Adipocyte (in vitro differentiated cells): ENCODE measurements around the gene C1QTNF8.

Experiments used
- DNase-seq: peaks from one replicate; pipeline ENCODE4 v3.0.0-alpha.2; 2015; ENCODE audit warnings: low read depth
- H3K27me3 ChIP-seq: replicated peaks from 2 replicates; pipeline ENCODE4 v1.7.0; 2013; ENCODE audit warnings: mild to moderate bottlenecking, low read length, moderate library complexity; ENCODE audit not compliant: control insufficient read depth, insufficient read depth
- H3K36me3 ChIP-seq: 2 replicates; pipeline ENCODE4 v1.7.0; 2013; ENCODE audit warnings: low read length, mild to moderate bottlenecking, moderate library complexity; ENCODE audit not compliant: control insufficient read depth, insufficient read depth, severe bottlenecking
- H3K4me1 ChIP-seq: 2 replicates; pipeline ENCODE4 v1.7.0; 2013; ENCODE audit warnings: mild to moderate bottlenecking, low read length, moderate library complexity; ENCODE audit not compliant: control insufficient read depth, insufficient read depth
- H3K4me3 ChIP-seq: 2 replicates; pipeline ENCODE4 v1.7.0; 2013; ENCODE audit warnings: mild to moderate bottlenecking, low read length, moderate library complexity
- H3K9ac ChIP-seq: 2 replicates; pipeline ENCODE4 v1.7.0; 2013; ENCODE audit warnings: mild to moderate bottlenecking, low read length, moderate library complexity
- H3K9me3 ChIP-seq: 2 replicates; pipeline ENCODE4 v1.7.0; 2013; ENCODE audit warnings: mild to moderate bottlenecking, low read length, moderate library complexity; ENCODE audit not compliant: control insufficient read depth

C1QTNF8 gene

GRCh38 chr16:1071561-1072225 is 24.4 kb downstream of the C1QTNF8 start:
- Histone ChIP-seq H3K4me1 (no peaks in the 10 kb centered on the region), H3K4me3 (no peak overlapping the region), H3K36me3 (no peaks in the 10 kb centered on the region), H3K9ac (no peak overlapping the region), H3K9me3 (no peaks in the 10 kb centered on the region), H3K27me3 (peaks cover 51% of the 10 kb centered on the region)
- no peak for DNase-seq

DNA sequence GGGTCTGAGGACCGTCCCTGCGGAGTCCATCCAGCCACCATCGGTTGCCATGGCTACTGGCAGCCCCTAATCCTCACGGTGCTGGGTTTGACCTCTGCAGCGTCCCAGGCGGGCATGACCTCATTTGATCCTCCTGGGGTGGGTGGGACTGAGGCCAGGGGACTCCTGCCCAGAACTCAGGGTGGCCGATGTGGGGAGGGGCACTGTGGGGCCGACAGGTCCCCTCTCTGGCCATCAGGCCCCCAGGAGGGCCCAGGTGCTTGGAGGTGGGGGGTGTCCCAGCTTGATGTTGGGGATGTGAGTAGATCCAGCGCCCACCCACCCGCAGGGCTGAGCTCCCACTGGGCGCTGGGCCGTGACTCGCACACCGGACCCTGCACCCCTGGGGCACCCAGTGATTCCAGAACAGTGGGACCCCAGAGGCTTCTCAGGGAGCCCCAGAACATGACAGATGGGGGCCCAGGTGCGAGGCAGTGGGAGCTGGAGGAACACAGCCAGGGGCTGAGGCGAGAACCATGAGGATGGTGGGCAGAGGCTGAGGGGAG is 25.1 kb downstream of the C1QTNF8 start:
- Histone ChIP-seq H3K9me3 (no peaks in the 10 kb centered on the region), H3K36me3 (no peaks in the 10 kb centered on the region), H3K4me1 (no peaks in the 10 kb centered on the region), H3K4me3 (no peak overlapping the region), H3K27me3 (peaks cover 51% of the 10 kb centered on the region), H3K9ac (no peak overlapping the region)
- no peak for DNase-seq

DNA sequence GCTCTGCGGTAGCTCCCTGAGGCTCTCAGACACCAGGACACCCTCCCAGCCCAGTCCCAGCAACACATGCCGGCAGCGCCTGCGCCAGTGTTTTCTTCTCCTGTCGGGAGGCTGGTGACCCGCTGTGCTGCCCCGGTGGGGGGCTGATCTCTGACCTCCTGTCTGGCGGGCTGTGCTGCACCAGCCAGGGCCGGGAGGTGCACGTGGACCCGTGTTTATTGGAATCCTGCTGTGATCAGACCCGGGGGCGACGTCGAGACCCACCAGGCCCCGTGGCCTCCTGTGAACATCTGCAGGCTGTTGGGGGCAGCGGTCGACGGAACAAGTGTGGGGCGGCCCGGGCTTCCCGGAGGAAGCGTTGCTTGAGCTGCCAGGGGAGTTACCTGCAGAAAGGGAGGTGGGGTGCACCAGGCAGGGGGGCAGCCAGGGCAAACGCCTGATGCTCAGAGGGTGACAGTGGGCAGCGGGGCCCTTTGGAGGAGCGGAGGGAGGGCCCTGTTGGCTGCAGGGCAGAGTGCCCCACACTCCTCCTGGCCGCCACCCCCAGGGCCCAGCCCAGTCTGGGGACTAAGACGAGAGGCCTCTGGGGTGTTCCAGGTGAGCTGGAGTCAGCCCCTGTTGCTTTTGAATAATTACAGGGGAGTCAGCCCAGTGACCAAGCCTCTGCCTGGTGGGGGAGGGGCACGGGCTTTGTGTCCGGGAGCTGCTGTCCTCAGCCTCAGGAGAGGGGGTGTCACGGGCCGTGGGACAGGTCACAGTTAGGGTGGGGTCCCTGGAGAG is 25.8 kb downstream of the C1QTNF8 start:
- DNase-seq = no peak
- no peak overlapping the region for H3K4me3 ChIP-seq
- H3K9ac ChIP-seq = no peak overlapping the region
- peaks cover 51% of the 10 kb centered on the region for H3K27me3 ChIP-seq
- H3K9me3 ChIP-seq = no peaks in the 10 kb centered on the region
- no peaks in the 10 kb centered on the region for H3K4me1 ChIP-seq
- no peaks in the 10 kb centered on the region for H3K36me3 ChIP-seq

DNA sequence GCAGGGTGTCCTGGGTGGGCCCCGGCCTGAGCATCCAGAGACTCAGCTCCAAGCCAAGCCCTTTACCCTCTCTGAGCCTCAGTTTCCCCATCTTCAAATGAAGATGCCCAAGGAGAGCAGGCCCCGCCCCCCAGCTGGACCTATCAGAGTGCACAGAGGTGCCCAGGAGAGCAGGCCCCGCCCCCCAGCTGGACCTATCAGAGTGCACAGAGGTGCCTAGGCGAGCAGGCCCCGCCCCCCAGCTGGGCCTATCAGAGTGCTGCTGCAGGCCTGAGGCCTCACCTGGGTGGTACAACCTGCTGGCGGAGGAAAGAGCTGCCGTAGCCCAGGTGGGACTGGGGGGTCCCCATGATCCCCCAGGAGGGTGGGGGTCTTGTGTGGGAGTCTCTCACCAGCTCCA is 26.9 kb downstream of the C1QTNF8 start:
- Histone ChIP-seq H3K9ac (no peak overlapping the region), H3K9me3 (no peaks in the 10 kb centered on the region), H3K4me3 (no peak overlapping the region), H3K4me1 (no peaks in the 10 kb centered on the region), H3K27me3 (peaks cover 56% of the 10 kb centered on the region), H3K36me3 (no peaks in the 10 kb centered on the region)
- no peak for DNase-seq

DNA sequence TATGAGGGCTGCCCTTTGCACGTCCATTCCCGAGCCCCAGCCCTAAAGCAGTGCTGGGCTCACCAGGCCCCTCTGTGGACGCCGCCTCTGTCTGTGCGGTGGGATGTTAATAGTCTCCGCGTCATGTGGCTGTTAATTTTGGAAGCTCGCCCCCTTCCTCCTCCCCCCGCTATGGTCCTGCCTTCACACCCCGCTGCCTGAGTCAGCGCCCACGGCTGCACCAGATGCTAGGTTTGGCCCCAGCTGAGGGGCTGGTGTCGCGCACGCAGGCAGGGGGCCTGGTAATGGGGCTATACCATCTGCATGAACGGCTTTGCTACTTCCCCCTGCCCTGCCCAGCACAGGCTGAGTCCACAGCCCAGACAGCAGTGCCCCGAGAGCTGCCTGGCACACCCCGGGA is 27.6 kb downstream of the C1QTNF8 start:
- DNase-seq = no peak
- Histone ChIP-seq H3K36me3 (no peaks in the 10 kb centered on the region), H3K9ac (no peak overlapping the region), H3K27me3 (peaks cover 52% of the 10 kb centered on the region), H3K4me3 (no peak overlapping the region), H3K4me1 (no peaks in the 10 kb centered on the region), H3K9me3 (no peaks in the 10 kb centered on the region)

GRCh38 chr16:1067629-1068028 is 28.4 kb downstream of the C1QTNF8 start:
- H3K27me3 ChIP-seq = peaks cover 52% of the 10 kb centered on the region
- no peak for DNase-seq
- no peak overlapping the region for H3K4me3 ChIP-seq
- no peaks in the 10 kb centered on the region for H3K9me3 ChIP-seq
- H3K9ac ChIP-seq = no peak overlapping the region
- no peaks in the 10 kb centered on the region for H3K4me1 ChIP-seq
- no peaks in the 10 kb centered on the region for H3K36me3 ChIP-seq

DNA sequence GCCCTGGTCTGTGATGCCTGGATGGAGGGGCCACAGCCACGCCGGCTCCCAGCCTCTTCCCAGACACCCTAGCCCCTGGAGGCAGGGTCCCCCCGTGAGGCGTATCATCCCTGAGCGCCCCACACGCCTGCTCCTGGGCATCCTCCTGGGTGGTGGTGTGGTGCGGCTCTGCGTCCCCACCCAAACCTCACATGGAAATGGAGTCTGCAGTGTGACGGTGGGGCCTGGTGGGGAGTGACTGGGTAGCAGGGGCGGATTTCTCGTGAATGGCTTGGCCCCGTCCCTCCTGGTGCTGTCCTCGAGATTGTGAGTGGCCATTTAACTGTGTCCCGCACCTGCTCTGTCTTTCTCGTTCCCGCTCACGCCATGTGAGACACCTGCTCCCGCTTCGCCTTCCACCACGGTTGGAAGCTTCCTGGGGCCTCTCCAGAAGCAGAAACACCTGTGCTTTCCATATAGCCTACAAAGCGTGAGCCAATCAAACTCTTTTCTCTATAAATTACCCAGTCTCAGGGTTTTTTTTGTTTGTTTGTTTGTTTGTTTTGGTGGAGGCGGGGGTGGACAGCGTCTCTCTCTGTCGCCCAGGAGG is 29.4 kb downstream of the C1QTNF8 start:
- Histone ChIP-seq H3K4me3 (no peak overlapping the region), H3K9me3 (no peaks in the 10 kb centered on the region), H3K4me1 (no peaks in the 10 kb centered on the region), H3K9ac (no peak overlapping the region), H3K36me3 (no peaks in the 10 kb centered on the region), H3K27me3 (peaks cover 46% of the 10 kb centered on the region)
- no peak for DNase-seq

DNA sequence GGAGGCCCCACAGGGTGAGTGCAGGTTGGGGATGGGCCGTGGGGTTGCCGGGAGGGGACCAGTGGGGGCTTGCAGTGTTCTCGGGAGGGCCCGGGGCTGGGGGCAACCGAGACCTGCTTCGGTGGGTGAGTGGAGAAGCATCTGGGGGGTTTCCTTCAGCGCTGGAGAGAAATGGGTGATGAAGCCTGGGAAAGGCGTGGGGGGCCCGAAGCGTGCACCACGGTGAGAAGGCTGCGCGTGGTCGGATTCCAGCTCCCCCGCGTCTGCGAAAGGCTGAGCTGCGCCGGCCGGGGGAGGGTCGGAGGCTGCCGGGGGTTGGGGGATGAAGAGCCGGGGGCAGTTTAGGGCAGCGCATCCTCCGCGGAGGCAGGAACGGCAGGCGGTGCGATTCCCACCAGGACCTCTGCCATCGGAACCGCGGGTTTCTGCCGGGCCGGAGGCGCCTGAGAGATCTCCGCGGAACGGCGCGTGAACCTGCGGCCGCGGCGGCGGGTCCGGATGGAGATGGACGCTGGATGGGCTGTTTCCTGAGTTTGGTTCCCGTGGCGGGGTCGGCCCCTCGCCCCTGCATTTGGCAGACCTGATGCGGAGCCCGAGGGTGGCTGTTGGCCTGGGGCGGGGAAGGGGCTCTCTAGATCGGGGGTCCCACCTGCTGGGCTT is 30.4 kb downstream of the C1QTNF8 start:
- H3K4me1 ChIP-seq = no peaks in the 10 kb centered on the region
- peaks cover 48% of the 10 kb centered on the region for H3K27me3 ChIP-seq
- H3K4me3 ChIP-seq = no peak overlapping the region
- H3K9me3 ChIP-seq = no peaks in the 10 kb centered on the region
- DNase-seq = no peak
- no peaks in the 10 kb centered on the region for H3K36me3 ChIP-seq
- no peak overlapping the region for H3K9ac ChIP-seq

- no peak overlapping the region for H3K9ac ChIP-seq
- peaks cover 7% of the 10 kb centered on the region for H3K9me3 ChIP-seq
- H3K27me3 ChIP-seq = peaks cover 42% of the 10 kb centered on the region
- no peak overlapping the region for H3K4me3 ChIP-seq
- no peak for DNase-seq
- H3K36me3 ChIP-seq = no peaks in the 10 kb centered on the region
- H3K4me1 ChIP-seq = no peaks in the 10 kb centered on the region
Observed at GRCh38 chr16:1063728-1064127, 32.3 kb downstream of the C1QTNF8 start.

DNA sequence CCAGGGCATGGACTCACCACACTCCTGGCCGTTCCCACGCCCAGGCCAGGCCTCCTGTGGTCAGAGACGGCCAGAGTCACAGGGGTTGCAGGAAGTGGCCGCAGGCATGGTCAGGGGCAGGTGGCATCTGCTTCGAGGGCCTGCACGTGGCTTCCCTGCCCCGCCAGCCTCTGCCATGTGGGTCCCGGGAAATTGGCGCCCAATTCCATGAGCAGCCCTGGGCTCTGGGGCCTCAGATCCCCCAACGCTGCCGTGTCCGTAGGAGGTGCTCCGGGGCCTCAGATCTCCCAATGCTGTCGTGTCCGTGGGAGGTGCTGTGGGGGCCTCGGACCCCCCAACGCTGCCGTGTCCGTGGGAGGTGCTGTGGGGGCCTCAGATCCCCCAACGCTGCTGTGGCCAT is 33.1 kb downstream of the C1QTNF8 start:
- peaks cover 7% of the 10 kb centered on the region for H3K9me3 ChIP-seq
- no peak for DNase-seq
- no peak overlapping the region for H3K4me3 ChIP-seq
- H3K9ac ChIP-seq = no peak overlapping the region
- H3K36me3 ChIP-seq = no peaks in the 10 kb centered on the region
- no peaks in the 10 kb centered on the region for H3K4me1 ChIP-seq
- peaks cover 37% of the 10 kb centered on the region for H3K27me3 ChIP-seq
